Epithelial cell of esophagus (primary cell): Measurements from ENCODE around the gene ZBP1.

Experiments
- DNase-seq: peaks from one replicate; pipeline ENCODE4 v3.0.0; 2010; ENCODE audit warnings: low read depth
- H3K4me3 ChIP-seq: 2 replicates; pipeline ENCODE4 v1.5.1; 2011; ENCODE audit warnings: mild to moderate bottlenecking, low read length, control low read depth
- TF ChIP-seq, protein P1 (sequence below): IDR thresholded peaks from 2 replicates; pipeline ENCODE4 v1.5.1; 2011; ENCODE audit warnings: low read depth, mild to moderate bottlenecking, low read length, control low read depth, inconsistent platforms; ENCODE audit not compliant: insufficient read depth; ENCODE audit errors: missing control alignments

Gene ZBP1

DNA sequence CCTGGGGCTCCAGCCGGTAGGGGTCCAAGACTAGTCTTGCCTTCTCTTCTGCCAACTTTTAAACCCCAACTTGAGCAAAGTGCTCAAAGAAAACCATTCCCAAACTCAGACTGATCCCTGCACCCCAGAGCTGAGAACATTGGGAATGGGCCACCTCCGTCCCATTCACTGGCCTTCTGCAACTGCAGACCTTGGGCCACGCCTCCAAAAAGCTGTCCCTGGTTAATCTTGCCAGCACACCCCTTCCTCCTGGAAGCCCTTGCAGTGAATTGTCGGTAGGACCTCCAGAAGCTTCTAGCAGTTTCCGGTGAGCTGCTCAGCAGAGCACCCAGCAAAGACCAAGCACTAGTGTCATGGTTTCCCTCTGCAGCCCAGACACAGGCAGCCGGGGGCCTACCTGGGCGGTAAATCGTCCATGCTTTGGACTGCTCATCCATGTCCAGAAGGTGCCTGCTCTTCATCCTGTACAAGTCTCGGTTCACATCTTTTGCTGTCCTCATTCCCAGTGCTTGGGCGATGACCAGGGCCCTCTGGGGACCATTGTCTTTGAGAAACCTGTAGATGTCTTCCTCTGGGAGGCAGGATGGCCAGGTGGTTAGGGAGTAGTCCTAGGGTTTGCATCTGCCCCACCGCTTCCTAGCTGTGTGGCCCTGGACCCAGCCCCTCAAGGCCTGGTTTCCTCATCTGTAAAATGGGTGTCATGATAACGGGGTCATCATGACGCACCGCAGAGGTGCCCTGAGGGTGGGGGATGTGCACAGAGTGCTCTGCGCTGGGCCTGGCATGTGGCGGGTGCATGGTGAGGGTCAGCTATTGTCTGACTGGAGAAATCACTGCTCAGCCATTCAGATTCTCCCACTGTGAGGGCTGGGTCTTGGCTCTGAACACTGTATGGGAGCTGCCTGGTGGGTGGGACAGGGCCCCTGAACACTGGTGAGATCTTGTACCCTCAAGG lies 5.5 kb downstream of the ZBP1 start:
- TF ChIP-seq, protein P1, sequence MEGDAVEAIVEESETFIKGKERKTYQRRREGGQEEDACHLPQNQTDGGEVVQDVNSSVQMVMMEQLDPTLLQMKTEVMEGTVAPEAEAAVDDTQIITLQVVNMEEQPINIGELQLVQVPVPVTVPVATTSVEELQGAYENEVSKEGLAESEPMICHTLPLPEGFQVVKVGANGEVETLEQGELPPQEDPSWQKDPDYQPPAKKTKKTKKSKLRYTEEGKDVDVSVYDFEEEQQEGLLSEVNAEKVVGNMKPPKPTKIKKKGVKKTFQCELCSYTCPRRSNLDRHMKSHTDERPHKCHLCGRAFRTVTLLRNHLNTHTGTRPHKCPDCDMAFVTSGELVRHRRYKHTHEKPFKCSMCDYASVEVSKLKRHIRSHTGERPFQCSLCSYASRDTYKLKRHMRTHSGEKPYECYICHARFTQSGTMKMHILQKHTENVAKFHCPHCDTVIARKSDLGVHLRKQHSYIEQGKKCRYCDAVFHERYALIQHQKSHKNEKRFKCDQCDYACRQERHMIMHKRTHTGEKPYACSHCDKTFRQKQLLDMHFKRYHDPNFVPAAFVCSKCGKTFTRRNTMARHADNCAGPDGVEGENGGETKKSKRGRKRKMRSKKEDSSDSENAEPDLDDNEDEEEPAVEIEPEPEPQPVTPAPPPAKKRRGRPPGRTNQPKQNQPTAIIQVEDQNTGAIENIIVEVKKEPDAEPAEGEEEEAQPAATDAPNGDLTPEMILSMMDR, result no peak
- H3K4me3 ChIP-seq, result no peak overlapping the region
- no peak for DNase-seq

DNA sequence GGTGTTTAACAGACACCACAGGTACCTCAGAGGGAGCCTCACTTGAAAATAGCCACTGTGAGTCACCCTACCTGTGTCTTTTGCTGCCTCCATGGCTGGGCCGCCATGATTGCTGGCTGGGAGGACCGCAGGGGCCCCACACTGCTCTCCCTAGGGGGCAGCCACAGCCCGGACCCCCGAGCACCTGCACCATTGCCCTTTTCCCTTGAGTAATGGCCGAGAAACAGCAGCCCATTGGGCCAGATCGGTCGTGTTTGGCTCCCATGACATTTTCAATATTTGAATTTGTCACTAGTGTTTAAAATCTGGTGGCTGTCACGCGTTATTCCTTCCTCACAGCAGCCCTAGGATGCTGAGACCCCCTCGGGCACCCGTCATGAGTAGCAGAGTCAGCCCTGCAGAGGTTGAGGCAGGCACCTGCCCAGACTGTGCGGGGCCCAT lies 6.7 kb downstream of the ZBP1 start:
- no peak for DNase-seq
- TF ChIP-seq, protein P1, result no peak
- no peak overlapping the region for H3K4me3 ChIP-seq

DNA sequence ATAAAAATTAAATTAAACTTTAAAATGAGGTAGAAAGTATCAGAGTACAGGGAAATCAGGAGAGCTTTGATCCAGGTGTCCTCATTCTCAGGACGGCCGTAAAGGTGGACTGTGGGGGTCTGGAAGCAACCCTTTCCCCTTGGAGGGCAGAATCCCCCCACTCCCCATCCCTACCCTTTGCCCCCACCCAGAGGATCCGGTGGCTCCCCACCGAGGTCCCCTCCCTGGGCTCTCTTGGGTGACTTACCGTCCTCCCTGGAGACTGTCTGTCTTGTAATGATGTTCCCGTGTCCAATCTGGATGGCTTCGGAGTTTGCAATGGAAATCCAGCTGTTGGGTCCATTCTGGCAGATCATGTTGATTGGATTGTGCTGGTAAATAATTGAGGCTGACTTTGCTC lies 7.3 kb downstream of the ZBP1 start:
- DNase-seq, result no peak
- TF ChIP-seq, protein P1, result no peak
- no peak overlapping the region for H3K4me3 ChIP-seq

DNA sequence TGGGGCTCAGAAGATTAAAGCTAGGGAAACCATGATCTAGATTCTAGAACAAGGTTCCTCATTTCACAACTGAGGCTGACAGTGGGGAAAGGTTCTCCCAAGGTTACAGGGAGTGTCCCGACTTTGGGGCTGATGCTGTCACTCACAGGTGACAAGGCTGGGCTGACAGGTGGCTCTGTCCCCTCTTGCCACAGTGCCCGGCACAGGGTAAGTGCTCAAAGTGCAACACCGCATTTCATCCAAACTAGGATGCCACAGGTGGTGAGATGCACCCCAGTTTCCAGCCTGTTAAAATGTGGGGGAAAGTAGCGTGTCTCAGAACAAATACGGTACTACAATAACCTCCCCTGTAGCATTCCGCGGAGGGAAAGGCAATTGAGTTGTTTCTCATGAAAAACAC lies 7.8 kb downstream of the ZBP1 start:
- DNase-seq, result no peak
- TF ChIP-seq, protein P1, result no peak
- no peak overlapping the region for H3K4me3 ChIP-seq

DNA sequence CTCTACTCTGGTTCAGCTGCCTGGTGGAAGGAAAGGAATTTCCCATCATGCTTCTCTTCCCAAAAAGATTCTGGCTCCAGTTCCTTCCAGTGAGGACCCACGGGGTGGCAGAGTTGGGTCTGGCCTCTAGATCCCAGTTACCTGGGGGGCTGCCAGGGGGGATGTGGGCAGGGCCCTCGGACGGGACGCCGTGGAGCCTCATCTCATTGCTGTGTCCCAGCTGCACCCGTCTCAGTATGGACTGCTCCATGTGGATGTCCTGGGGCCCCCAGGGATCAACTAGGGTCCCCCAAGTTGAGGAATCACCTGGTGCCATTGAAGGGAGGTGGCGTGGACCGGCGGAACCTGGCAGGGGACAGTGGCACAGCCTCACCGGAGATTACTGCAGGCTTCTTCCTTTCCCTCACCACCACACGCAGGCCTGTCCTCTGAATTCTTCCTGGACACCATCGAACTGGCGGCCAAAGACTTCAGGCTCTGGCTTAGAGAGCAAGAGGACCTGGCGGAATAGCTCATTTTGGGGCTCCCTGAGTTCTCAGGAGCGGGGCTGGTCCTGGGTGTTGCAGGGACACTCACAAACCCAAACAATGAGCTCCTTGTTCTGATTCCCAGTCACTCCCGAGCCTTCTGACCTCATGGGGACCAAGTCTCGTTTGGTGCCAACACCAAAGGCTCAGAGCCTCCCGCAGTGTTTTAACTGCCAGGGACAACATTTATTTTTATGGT lies 8.5 kb downstream of the ZBP1 start:
- DNase-seq, result no peak
- no peak overlapping the region for H3K4me3 ChIP-seq
- TF ChIP-seq, protein P1, result no peak

DNA sequence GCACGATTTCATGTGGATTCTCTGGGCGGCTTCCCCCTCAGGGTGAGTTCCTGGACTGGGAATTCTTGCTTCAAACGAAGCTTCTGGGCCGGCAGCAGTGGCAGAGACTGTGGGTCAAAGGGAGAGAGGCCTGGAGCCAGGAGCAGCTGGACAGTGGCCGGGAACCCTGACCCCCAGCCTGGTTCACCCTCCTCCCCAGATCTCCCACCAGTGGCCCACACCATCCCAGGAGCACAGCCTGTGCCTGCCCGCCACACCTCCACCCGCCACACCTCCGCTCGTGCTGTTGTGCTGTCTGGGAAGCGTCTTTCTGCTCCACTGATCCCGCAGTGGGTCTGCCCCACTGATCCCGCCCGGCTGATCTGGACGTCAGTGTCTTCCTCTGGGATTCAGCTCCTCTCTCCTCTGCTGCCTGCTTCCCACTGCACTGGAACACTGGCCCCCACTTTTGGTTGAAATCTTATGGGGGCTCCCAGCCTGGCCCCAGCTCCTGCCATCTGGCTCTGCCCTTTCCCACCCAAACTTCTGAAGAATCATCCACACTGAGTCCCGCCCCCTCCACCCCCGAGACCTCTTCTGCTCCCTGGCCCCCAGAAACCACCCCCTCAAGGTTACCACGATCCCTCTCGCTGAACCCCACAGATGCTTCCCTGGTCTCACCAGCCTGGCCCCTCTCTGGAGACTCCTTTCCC lies 9.8 kb downstream of the ZBP1 start:
- TF ChIP-seq, protein P1, result no peak
- DNase-seq, result no peak

More for the DNA sequence above, 9.8 kb downstream of the ZBP1 start:
- H3K4me3 ChIP-seq, result no peak overlapping the region
